Raji (cell line): Measurements from ENCODE around the gene AACS.

Experiments
- POLR2A ChIP-seq: IDR thresholded peaks from 2 replicates; pipeline ENCODE4 v1.6.1; 2011; ENCODE audit warnings: low read depth, low read length, control low read depth; ENCODE audit not compliant: insufficient read depth

The AACS gene

GRCh38 chr12:125065021-125065918 is at the start of gene AACS:
Gene AACS (plus strand): TSS chr12:125065435. CDS start chr12:125065585, 150 bp downstream.
- TF ChIP-seq POLR2A, result peak; percentile 61

- no peak for TF ChIP-seq POLR2A
These were observed 49.4 kb upstream of the AACS start for GRCh38 chr12:125015680-125016310.

GRCh38 chr12:125017801-125018200 is 47.4 kb upstream of the AACS start:
- TF ChIP-seq POLR2A, result no peak

- TF ChIP-seq POLR2A, result no peak
These were observed 46.9 kb upstream of the AACS start for GRCh38 chr12:125018356-125018755.

- TF ChIP-seq POLR2A, result no peak
These were observed 44.1 kb upstream of the AACS start for GRCh38 chr12:125021096-125021495.

- no peak for TF ChIP-seq POLR2A
These were observed 43.5 kb upstream of the AACS start for GRCh38 chr12:125021771-125022170.

GRCh38 chr12:125023065-125023464 is 42.2 kb upstream of the AACS start:
- no peak for TF ChIP-seq POLR2A

DNA sequence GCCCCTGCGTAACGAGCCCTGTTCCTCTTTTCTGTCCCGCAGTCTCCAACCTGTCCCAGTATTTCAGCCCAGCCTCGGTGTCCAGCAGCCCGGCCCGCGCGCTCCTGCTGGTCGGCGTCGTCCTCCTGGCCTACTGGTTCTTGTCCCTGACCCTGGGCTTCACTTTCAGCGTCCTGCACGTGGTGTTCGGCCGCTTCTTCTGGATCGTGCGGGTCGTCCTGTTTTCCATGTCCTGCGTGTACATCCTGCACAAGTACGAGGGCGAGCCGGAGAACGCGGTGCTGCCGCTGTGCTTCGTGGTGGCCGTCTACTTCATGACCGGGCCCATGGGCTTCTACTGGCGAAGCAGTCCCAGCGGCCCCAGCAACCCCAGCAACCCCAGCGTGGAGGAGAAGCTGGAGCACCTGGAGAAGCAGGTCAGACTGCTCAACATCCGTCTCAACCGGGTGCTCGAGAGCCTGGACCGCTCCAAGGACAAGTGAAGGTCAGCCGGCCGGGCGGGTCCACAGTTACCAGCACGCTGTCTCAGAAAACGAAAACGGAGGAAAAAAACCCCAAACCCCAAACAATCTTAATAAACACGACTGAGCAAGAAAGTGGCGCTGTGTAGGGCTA is 40.2 kb upstream of the AACS start:
- no peak for TF ChIP-seq POLR2A

DNA sequence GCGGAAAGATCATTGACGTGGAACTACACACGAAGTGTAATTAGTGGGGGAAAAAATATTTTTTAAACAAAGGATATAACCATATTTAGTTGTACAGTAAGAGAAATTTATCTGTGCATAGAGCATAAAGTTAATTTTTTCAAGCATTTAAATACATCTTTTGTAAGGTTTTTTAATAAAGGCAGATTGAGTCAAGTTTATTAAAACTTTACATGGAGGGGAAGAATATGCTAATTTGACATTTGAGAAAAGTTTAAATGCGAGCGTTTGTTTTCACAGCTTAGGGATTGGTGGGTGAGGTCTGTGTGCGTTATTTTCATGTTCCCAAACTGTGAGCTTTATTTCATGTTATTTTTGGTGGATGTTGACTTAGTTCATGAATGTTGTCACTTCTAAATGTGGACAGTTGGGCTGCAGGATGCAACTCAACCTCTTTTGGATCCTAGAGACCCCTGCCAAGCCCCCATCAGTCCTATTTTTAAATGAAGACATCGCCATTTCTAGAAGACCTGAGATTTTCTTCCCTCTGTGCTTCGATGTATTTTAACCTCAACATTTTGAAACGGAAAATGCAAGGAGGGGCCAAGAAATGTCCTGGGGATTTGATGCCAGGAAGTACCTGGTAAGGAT is 39.5 kb upstream of the AACS start:
- no peak for TF ChIP-seq POLR2A

DNA sequence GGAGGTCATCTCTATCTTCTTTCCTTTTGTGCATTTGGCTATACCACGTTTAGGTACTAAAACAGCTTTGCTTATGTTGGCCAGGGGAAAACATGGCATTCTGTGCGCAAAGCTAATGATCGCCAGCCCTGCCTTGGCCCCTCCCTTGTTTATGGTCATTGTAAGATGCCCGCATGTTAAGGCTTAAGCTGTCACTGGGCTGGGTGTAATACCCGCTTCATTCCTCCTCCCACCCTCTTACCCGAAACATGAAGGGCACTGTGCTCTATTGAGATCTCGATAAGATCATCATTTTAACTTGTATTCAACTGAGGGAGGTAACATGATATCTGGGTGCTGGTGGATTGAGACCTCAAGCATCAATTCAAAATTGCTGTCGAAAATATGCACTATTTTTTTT is 37.1 kb upstream of the AACS start:
- TF ChIP-seq POLR2A, result no peak

DNA sequence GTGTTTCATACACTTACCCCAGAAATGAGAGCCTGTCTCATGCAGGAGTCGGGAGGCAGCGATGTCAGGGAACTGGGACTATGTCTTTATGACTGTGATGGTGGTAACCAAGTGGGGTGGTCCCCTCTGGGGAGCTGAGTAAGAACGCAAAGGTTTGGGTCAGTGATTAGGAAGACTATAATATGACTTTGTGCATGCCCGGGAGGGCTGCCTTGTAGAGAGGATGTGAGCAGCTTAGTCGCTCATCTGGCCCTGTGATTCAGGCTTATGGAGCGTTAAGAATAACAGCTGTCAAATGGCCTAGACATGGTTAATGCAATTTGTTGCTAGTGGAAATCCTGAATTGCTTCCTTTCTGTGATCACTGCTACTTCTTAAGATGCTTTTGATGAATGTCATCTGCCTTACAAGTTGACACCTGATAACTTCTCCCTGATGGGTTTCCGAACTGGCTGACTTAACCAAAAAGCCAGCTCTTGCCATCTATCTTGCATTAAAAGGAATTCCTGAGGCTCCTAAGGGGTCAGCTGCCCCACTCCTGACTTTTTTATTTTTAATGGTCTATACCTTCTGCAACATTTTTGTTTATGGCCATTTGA is 35.4 kb upstream of the AACS start:
- no peak for TF ChIP-seq POLR2A

DNA sequence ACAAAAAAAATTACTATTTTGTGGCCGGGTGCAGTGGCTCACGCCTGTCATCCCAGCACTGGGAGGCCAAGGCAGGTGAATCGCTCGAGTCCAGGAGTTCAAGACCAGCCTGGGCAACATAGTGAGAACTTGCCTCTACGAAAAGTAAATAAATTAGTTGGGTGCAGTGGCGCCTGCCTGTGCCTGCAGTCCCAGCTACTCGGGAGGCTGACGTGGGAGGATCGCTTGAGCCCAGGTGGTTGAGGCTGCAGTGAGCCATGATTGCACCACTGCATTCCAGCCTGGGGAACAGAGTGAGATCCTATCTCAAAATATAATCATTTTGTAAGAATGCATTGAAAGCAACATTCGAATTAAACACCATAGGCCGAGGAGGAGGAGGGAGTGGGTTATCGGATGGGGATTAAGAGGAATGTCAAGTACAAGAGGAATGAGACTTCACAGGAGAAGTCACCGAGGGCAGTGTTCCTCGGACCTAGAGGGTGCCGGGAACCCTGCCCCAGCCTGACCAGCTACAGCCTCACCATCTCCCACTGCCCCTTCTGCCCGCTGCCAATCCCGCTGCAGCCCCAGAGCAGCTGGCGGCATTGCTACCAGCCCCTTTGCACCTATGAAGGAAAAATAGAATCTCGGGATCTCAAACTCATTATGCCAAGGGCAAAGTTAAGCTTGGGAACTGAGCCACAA is 32.6 kb upstream of the AACS start:
- TF ChIP-seq POLR2A, result no peak

DNA sequence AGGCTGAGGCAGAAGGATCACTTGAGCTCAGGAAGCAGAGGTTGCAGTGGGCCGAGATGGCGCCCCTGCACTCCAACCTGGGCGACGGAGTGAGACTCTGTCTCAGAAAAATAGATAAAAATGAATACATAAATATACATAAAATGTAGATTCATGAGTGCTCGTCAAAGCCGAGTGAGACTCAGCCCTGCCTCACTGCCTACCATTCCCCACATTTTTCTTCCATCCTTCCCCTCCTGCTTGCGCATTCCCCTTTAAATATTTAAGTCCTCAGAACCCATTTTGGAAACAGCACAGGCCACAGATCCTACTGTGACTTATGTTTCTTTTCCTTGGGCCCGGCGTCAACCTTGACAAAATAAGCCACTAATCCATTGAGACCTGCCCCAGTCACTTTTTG is 31.9 kb upstream of the AACS start:
- TF ChIP-seq POLR2A, result no peak

DNA sequence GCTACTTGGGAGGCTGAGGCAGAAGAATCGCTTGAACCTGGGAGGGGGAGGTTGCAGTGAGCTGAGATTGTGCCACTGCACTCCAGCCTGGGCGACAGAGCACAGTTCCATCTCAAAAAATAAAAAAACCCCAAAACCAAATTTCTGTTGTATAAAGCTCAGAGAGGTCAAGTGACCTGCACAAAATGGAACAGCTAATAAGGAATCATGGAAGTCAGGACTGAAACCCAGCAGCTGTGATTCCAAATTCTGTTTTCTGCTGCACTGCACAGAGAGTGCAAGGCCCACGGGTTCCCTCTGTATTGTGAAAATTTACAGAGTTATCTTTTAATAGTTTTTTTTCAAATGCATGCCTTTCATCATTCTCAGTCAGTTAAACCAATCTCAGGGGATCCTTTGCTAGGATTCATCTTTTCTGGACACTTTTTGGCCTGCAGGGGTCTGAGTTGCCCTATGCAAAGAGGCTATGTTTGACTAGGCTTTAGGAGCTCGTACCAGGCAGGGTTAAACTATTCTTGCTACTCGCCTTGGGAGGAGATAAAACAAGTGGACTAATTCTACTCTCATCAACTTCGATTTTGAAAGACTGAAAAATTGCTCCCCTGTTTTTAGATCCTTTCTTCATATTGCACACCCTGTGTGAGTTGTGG is 26.1 kb upstream of the AACS start:
- no peak for TF ChIP-seq POLR2A

- no peak for TF ChIP-seq POLR2A
These were observed 16.2 kb upstream of the AACS start for GRCh38 chr12:125049093-125049458.

DNA sequence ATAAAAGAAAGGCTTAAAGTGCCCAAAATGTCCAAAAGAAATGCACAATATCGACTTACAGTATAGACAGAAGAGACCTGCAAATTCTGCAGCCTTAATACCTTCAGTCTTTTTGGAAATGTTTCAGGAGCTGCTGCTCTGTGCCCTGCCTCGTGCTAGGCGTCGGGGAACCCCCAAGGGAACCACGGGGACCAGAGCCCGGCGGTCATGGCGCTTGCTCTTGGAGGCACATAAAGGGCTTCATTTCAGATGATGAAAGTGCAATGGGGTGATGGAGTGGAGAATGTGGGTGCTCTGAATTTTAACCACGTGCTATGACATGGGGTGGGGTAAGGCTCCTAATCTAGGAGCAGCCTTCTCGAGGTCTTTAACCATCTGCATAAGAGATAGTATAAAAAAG is 14.8 kb upstream of the AACS start:
- no peak for TF ChIP-seq POLR2A
